Bronchial epithelial cell (primary cell): Measurements from ENCODE around the gene C6orf141. TPM values are rescaled to one million over a fixed set of nuclear protein-coding genes. Genes with fewer than 3 reads are reported as not detected.
A peak's percentile ranks its signal among the peaks of the same experiment; 100 is the strongest.

Experiments used
- DNase-seq: peaks from one replicate; pipeline ENCODE4 v3.0.0-alpha.2; 2010; ENCODE audit warnings: low read depth
- FAIRE-seq: peaks from 2 replicates; lab custom pipeline; 2011; peaks lifted over from hg19 to GRCh38; lab: Jason Lieb, UNC
- H3K27me3 ChIP-seq: 2 replicates; pipeline ENCODE4 v1.5.1; 2011; ENCODE audit warnings: low read length; ENCODE audit not compliant: control insufficient read depth, insufficient read depth
- H3K36me3 ChIP-seq: 2 replicates; pipeline ENCODE4 v1.5.1; 2011; ENCODE audit warnings: low read length; ENCODE audit not compliant: control insufficient read depth, insufficient read depth
- H3K4me3 ChIP-seq: 2 replicates; pipeline ENCODE4 v1.5.1; 2011; ENCODE audit warnings: mild to moderate bottlenecking, low read depth, low read length, control low read depth
- total RNA-seq: library from RNA; depleted of rRNA; stranded (reverse); fragments of >200 nt; gene quantifications from 2 replicates; pipeline ENCODE4 v1.2.1, GENCODE V29; 2014
- TF ChIP-seq, protein P1 (sequence below): IDR thresholded peaks from 2 replicates; pipeline ENCODE4 v1.5.1; 2011; ENCODE audit warnings: mild to moderate bottlenecking, moderate library complexity, low read length, control low read depth, inconsistent platforms; ENCODE audit not compliant: insufficient read depth, severe bottlenecking

The C6orf141 gene
- total RNA-seq, 1 donor from 2014 or later, result 10.8 TPM

DNA sequence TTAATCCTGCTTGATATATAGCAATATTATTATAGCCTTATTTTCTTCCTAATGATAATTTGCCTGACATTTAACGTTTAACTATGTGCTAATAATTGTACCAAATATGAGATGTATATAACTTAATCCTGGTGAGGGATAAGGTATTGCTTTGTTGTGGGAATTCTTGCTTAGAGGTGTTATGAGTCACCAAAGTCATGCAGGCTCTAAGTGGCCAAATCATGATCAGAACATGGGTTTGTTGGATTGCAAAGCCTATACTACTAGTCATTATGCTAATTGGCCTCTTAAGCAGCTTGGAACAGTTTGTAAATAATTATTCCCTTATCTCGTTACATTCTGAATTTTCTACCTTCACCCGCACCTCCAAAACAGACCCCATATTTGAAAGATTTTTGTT, 21.9 kb upstream of the C6orf141 start:
- FAIRE-seq (no peak), DNase-seq (peak; percentile 80)
- TF ChIP-seq, protein P1, sequence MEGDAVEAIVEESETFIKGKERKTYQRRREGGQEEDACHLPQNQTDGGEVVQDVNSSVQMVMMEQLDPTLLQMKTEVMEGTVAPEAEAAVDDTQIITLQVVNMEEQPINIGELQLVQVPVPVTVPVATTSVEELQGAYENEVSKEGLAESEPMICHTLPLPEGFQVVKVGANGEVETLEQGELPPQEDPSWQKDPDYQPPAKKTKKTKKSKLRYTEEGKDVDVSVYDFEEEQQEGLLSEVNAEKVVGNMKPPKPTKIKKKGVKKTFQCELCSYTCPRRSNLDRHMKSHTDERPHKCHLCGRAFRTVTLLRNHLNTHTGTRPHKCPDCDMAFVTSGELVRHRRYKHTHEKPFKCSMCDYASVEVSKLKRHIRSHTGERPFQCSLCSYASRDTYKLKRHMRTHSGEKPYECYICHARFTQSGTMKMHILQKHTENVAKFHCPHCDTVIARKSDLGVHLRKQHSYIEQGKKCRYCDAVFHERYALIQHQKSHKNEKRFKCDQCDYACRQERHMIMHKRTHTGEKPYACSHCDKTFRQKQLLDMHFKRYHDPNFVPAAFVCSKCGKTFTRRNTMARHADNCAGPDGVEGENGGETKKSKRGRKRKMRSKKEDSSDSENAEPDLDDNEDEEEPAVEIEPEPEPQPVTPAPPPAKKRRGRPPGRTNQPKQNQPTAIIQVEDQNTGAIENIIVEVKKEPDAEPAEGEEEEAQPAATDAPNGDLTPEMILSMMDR, result no peak
- H3K4me3 ChIP-seq, result no peak overlapping the region
- no peaks in the 10 kb centered on the region for H3K36me3 ChIP-seq
- H3K27me3 ChIP-seq, result no peaks in the 10 kb centered on the region

DNA sequence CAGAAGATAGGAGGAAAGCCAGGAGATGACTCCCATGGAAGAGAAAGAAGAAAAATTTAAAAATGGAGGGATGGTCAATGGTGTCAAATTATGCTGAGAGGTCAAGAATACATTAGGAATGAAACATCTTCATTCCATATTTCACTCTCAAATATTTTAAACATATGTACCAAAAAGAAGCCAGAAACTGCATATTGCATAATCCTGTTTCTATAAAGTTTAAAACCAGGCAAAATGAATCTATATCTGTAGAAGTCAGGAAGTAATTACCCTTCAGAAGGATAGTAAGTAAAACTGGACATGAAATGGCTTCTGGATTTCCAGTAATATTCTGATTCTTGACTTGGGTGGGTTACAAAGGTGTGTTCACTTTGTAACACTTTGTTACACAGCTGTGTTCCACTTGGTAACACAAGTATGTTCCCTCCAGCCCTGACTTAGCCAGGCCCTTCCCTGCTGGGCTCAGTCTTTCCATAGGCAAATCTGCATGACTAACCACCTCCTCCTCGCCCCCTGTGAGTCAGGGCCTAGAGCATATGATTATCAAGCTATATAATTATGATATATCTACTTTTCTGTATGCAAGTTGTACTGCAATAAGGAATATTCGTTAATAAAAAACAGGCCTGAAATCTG, 20.2 kb upstream of the C6orf141 start:
- FAIRE-seq, result no peak
- no peaks in the 10 kb centered on the region for H3K36me3 ChIP-seq
- H3K4me3 ChIP-seq, result no peak overlapping the region
- DNase-seq, result peak; percentile 49
- TF ChIP-seq, protein P1, result no peak
- H3K27me3 ChIP-seq, result no peaks in the 10 kb centered on the region

DNA sequence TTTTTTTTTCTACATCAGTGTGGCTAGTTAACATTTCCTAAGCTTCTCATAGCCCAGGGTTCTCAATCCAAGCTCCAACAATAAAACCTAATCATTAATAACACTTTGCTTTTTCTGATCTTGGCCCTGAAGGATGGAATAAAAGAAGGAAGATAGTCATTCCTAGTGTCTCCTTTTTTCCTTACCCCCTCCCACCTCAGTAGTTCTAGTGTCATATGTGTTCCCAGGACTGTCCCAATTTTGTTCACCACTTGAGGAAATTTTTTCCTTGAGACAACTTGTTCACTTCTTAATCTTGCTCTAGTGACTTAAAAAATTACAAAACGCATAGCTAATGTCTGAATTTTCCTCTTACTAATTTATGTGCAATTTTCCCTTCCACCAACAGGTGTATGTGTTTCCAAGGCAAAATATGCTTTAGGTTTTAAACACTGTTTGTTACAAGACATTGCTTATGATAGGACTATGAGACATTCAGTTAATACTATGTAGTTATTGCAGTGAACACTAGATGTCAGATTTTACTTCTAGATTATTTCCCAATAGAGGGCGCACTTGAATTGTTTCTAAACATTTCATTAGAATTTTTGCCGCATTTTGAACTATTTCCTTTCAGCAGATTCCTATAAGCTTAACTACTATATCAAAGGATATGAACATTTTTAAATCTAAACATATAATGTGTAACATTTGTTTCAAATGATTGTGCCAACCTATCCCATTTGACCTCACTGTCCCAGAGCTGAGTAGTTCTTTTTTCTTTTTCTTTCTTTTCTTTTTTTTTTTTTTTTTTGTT, 18.5 kb upstream of the C6orf141 start:
- DNase-seq (peak; percentile 87), FAIRE-seq (no peak)
- TF ChIP-seq, protein P1, result peak; percentile 53
- H3K4me3 ChIP-seq, result no peak overlapping the region
- H3K36me3 ChIP-seq, result no peaks in the 10 kb centered on the region
- H3K27me3 ChIP-seq, result no peaks in the 10 kb centered on the region

DNA sequence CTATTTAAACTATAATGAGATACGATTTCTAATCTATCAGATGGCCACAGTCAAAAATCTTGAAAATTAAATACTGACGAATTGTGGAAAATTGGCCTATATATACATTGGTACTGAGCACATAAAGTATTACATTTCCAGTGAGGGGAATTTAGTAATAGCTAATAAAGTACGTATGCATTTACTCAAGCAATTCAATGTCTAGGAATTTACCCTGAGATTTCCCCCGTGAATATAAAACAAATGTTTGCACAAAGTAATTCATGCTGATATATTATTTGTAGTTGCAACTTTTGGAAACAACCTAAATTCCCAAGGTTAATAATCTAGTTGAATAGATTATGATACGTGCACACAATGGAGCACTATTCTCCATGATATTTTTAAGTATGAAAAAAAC, 14.7 kb upstream of the C6orf141 start:
- Histone ChIP-seq H3K36me3 (no peaks in the 10 kb centered on the region), H3K4me3 (no peak overlapping the region), H3K27me3 (no peaks in the 10 kb centered on the region)
- DNase-seq, result no peak
- TF ChIP-seq, protein P1, result no peak
- no peak for FAIRE-seq

DNA sequence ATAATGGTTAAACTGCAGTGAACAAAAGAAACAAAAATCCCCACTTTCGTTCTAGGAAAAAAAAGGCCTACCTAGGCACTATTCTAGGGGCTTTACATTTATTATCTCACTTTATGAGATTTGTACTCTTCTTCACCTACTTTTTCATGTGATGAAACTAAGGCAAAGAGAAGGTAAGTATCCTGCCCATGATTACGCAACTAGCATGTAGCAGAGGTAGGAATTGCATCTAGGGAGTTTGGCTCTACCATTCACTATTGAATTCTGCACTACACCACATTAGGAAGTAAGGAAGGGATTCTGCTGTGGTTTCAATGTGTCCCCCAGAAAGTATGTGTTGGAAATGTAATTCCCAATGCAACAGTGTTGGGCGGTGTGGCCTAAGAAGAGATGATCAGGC, 11.4 kb upstream of the C6orf141 start:
- FAIRE-seq (no peak), DNase-seq (no peak)
- Histone ChIP-seq H3K4me3 (no peak overlapping the region), H3K36me3 (no peaks in the 10 kb centered on the region), H3K27me3 (no peaks in the 10 kb centered on the region)
- TF ChIP-seq, protein P1, result no peak
